ENCODE results near the gene SRPK2.

GRCh38 chr7:105228555-105228954, 160.2 kb downstream of the SRPK2 start:
- TF ChIP-seq POLR2AphosphoS5 (IDR thresholded peaks at IDR 0.05) (no peak), CTCF (IDR thresholded peaks at IDR 0.05) (no peak)

Data from sigmoid colon (tissue), 4 donors.